Epithelial cell of prostate (primary cell): ENCODE measurements around the gene TBC1D14.
A peak's percentile ranks its signal among the peaks of the same experiment; 100 is the strongest.

Experiments used
- DNase-seq: peaks from one replicate; pipeline ENCODE4 v3.0.0-alpha.2; 2011; ENCODE audit warnings: low read depth, low spot score
- H3K27ac ChIP-seq: fragments of 450-650 bp; 2 replicates; pipeline ENCODE4 v1.5.1; 2017; ENCODE audit warnings: mild to moderate bottlenecking

Gene TBC1D14

GRCh38 chr4:7029212-7029611 is 119.6 kb downstream of the TBC1D14 start:
- no peak for DNase-seq

DNA sequence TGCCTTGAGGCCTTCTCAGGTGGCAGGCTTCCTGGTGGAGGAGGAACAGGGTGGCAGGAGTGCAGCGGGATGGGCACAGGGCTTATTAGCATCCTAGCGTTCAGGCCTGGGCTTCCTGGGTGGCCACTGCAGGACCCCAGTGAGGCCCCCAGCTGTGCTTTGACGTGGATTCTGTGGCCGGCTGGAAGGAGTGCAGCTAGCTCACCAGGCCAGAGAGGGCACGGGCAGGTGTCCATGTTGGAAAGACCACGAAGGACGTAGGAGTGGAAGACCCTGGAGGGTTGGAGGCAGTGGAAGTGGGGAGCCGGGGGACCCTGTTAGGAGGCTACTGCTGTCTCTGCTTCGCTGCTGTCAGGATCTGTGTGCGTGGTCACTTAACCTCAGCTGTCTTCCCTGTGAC is 120.3 kb downstream of the TBC1D14 start:
- H3K27ac ChIP-seq: no peak overlapping the region
- no peak for DNase-seq

More at GRCh38 chr4:7029212-7029611, 119.6 kb downstream of the TBC1D14 start:
- H3K27ac ChIP-seq: no peak overlapping the region

GRCh38 chr4:7030856-7031255 is 121.2 kb downstream of the TBC1D14 start:
- no peak for DNase-seq
- no peak overlapping the region for H3K27ac ChIP-seq

- no peak for DNase-seq
- H3K27ac ChIP-seq: no peak overlapping the region
Observed at GRCh38 chr4:7031558-7032449, 122.2 kb downstream of the TBC1D14 start.

DNA sequence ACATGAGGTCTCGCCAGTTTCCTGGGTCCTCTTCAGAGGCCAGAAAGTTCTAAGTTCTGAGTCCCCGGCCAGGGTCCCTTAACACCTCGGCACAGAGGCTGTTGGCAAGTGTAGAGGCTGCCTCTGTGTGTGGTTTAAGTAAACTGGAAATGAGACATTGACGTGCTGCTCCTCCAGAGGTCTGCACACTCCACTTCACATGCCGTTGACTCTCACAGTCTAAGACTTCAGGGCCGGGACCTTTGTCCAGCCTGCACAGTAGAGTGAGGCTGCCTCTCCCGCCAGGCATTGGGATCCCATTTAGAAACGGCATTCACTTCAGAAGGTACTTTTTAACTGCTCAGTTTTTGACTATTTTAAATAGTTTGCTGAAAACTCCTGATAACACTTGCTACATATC is 123.0 kb downstream of the TBC1D14 start:
- no peak overlapping the region for H3K27ac ChIP-seq
- DNase-seq: no peak

- DNase-seq: no peak
- H3K27ac ChIP-seq: peak overlapping the region; percentile 26
Observed at GRCh38 chr4:7034262-7035081, 124.8 kb downstream of the TBC1D14 start.

GRCh38 chr4:7037425-7037824 is 127.8 kb downstream of the TBC1D14 start:
- H3K27ac ChIP-seq: no peak overlapping the region
- no peak for DNase-seq

DNA sequence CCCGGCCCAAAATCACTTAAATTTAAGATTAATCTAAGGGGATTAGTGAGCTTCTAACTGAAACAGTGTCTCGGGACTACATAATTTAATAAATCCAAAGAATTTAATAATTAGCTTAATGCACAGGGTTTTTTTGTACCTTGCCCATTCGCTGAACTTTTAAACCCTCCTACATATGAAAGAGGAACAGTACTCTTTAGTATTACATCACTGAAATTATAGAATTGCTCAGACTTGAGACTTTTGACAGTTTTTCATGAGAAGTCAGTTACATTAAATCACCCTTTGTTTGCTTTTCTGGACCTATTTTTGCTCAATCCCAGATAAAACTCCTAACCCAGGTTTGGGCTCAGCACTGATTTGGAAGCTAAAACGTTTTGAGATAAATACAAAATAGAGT is 131.1 kb downstream of the TBC1D14 start:
- no peak for DNase-seq
- H3K27ac ChIP-seq: no peak overlapping the region

DNA sequence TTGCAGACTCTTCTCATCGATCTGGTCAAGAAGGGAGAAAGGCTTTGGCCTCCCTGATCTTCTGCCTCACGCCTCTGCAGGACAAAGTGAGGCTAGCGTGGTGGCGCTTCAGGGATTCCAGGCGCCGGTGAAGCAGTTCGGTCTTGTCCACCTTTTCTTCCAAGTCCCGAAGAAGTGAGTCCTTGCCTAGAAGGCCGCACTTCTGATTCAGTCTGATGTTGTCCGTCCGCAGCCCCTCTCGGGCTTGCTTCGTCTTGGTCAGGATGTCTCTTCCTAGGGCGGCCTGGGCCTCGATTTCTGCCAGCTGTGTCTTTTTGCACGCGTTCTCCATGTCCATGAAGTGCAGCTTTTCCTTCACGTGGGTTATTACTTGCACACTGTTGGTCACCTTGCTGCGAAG is 131.6 kb downstream of the TBC1D14 start:
- H3K27ac ChIP-seq: no peak overlapping the region
- DNase-seq: no peak

- no peak for DNase-seq
- H3K27ac ChIP-seq: peak overlapping the region; percentile 44
Observed at GRCh38 chr4:7041801-7042502, 132.3 kb downstream of the TBC1D14 start.

GRCh38 chr4:7042503-7043283 is 133.1 kb downstream of the TBC1D14 start:
- H3K27ac ChIP-seq: peak overlapping the region; percentile 44
- DNase-seq: peak; percentile 85

DNA sequence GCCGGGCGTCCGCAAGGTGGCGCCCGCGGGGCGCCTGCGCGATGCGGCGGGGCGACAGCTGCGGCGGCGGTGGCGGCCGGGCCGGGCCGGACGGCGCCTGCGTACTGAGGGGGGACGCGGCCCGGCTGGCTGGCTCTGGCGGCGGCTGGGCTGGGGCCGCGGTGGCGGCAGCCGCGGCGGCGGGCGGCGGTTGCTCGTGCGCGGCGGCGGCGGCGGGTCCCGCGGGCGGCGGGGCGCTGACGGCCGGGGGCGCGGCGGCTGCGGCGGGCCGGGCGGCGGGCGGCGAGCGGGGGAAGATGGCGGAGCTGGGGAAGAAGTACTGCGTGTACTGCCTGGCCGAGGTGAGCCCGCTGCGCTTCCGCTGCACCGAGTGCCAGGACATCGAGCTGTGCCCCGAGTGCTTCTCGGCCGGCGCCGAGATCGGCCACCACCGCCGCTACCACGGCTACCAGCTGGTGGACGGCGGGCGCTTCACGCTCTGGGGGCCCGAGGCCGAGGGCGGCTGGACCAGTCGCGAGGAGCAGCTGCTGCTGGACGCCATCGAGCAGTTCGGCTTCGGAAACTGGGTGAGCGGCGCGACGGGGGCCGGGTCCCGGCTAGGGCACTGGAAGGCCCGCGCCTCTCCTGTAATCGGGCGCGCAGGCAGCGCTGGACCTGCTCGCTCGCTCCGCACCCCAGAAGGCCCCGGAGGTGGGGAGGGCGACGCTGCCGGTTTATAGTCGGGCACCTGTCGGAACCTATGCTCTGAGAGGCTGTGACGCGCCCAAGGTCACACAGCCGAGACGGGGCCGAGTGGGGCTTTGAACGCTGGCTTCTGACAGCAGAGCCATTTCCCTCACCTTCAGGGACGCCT is 133.9 kb downstream of the TBC1D14 start, which contains the start of gene TADA2B:
Gene TADA2B, plus strand, starts transcription at position 89 of the 853 bp plus-strand sequence. Its CDS starts 208 bp downstream, at position 297.
- DNase-seq: no peak
- peak within 1 kb of the TSS; percentile 60 for H3K27ac ChIP-seq

DNA sequence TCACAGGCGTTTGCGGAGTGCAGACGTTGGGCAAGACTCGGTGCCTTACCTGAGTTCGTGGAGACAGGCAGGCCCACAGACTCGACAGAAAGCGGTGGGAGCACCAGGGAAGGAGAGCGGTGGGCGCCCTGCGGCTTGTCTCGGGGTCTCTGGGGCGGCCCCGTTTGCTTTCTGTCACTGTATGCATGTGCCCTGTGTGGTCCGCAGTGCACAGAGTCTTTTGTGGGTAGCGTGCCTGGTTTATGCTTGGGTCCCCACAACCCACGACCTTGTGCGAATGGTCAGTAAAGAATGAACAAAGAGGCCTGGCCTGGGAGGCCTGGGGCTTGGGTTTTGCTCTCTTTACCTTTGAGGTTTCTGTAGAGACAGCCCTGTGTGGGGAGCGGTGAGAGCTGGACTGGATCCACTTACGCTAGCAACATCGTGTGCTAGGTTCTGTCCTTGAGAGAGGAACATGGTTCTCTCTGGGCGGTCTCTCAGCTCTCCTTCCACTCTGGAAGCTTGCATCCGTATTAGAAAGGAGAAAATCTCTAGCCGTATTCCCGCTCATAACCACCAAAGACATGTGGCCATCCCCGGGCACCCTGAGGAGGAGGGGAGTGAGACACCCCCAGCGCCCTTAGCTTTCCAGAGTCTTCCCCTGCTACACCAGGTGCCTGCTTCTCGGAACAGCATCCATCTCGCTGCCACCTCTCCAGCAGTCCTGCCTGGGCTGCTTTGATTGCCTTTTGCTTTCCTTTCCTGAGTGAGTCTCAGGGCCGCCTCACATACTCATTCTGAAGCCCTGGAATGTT is 134.7 kb downstream of the TBC1D14 start:
- H3K27ac ChIP-seq: peak overlapping the region; percentile 60
- no peak for DNase-seq

- H3K27ac ChIP-seq: no peak overlapping the region
- DNase-seq: no peak
Observed at GRCh38 chr4:7045553-7045952, 135.9 kb downstream of the TBC1D14 start.

GRCh38 chr4:7045961-7046921 is 136.6 kb downstream of the TBC1D14 start:
- H3K27ac ChIP-seq: no peak overlapping the region
- no peak for DNase-seq

DNA sequence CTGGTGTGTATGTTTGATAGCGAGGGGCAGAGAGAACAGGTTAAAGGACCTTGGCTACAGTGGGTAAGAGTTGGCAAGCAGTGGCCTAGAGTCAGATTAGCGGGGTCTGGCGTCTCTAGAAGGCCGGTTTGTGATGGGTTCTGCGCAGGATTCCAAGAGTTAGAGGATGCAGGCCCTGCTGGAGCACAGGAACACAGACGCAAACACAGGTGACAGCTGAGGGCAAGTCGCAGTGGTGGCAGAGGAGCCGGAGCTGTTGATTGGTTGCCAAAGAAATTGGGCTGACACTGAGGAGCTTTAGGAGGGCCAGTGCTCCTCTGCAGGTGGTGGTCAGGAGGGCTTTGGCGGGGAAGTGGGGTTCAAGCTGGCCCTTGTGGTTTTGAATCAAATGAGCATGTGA is 137.3 kb downstream of the TBC1D14 start:
- H3K27ac ChIP-seq: no peak overlapping the region
- DNase-seq: no peak

GRCh38 chr4:7048642-7049041 is 139.0 kb downstream of the TBC1D14 start:
- DNase-seq: no peak
- H3K27ac ChIP-seq: no peak overlapping the region
